A549 (cell line): Measurements from ENCODE around the gene ASAP2. TPM values are rescaled to one million over a fixed set of nuclear protein-coding genes. Genes with fewer than 3 reads are reported as not detected.

Experiments used
- ATAC-seq, 2 experiments: fragments of 200-7000 bp in 1 of 2; fragments of >200 bp in 1 of 2; cut with Nextera tagmentation in 1 of 2; cut with Tn5 transposase in 1 of 2; 3 replicates each; pipeline versions ENCODE4 v1.8.0 to v1.9.1; 2018 to 2020; ENCODE audit warnings: mild to moderate bottlenecking in 1 of 2, moderate library complexity in 1 of 2
- CTCF ChIA-PET: fragments of 300-600 bp; sonication (Branson Sonifier 250); formaldehyde crosslinking; extraction: SDS; loops from one replicate; lab custom pipeline; 2021; ENCODE audit warnings: antibody characterized with exemption, inconsistent platforms; lab: Yijun Ruan, JAX
- POLR2A ChIA-PET: fragments of 350-600 bp; formaldehyde crosslinking; extraction: SDS; loops from one replicate; lab custom pipeline; 2021; ENCODE audit warnings: antibody characterized with exemption, inconsistent platforms; lab: Yijun Ruan, JAX
- DNase-seq, 2 experiments: peaks; one replicate each; pipeline versions ENCODE4 v3.0.0 to v3.0.0-alpha.2; 2011 to 2016; ENCODE audit warnings: low read depth in 1 of 2, low spot score in 1 of 2
- FAIRE-seq: peaks from 2 replicates; lab custom pipeline; 2011; peaks lifted over from hg19 to GRCh38; lab: Jason Lieb, UNC
- H3K27ac ChIP-seq, 2 experiments: fragments of >200 bp; sonication (Bioruptor Twin); formaldehyde crosslinking; 3 replicates each; pipeline ENCODE4 v1.5.1; 2016 to 2017
- H3K4me1 ChIP-seq: fragments of >200 bp; sonication (Bioruptor Twin); formaldehyde crosslinking; 3 replicates; pipeline ENCODE4 v1.6.1; 2016
- H3K4me2 ChIP-seq: fragments of >200 bp; sonication (Bioruptor Twin); formaldehyde crosslinking; 3 replicates; pipeline ENCODE4 v1.6.1; 2016
- H3K4me3 ChIP-seq: fragments of >200 bp; sonication (Bioruptor Twin); formaldehyde crosslinking; 3 replicates; pipeline ENCODE4 v1.5.1; 2016
- H3K9me3 ChIP-seq: fragments of >200 bp; sonication (Bioruptor Twin); formaldehyde crosslinking; 3 replicates; pipeline ENCODE4 v1.6.1; 2016
- BHLHE40 ChIP-seq: IDR thresholded peaks from 2 replicates; pipeline ENCODE4 v1.6.1; 2012; ENCODE audit warnings: low read depth, low read length, inconsistent platforms
- CBX8 ChIP-seq: fragments of 200-600 bp; sonication (generic); IDR thresholded peaks from 2 replicates; pipeline ENCODE4 v1.6.1; 2016
- CEBPB ChIP-seq, 2 experiments: fragments of >200 bp in 1 of 2; sonication (Bioruptor Twin) in 1 of 2; formaldehyde crosslinking in 1 of 2; IDR thresholded peaks; 2 replicates each; pipeline ENCODE4 v1.6.1; 2012 to 2016
- E2F6 ChIP-seq: IDR thresholded peaks from 2 replicates; pipeline ENCODE4 v1.6.1; 2012; ENCODE audit warnings: low read depth, borderline replicate concordance
- EHMT2 ChIP-seq: fragments of 200-600 bp; sonication (generic); IDR thresholded peaks from 2 replicates; pipeline ENCODE4 v1.6.1; 2016; ENCODE audit warnings: antibody characterized with exemption, low read depth, mild to moderate bottlenecking, moderate library complexity
- ESRRA ChIP-seq: fragments of 150-350 bp; IDR thresholded peaks from 2 replicates; pipeline ENCODE4 v1.6.1; 2014; ENCODE audit warnings: mild to moderate bottlenecking, low read length, borderline replicate concordance
- GATA3 ChIP-seq: IDR thresholded peaks from 2 replicates; pipeline ENCODE4 v1.6.1; 2012; ENCODE audit warnings: borderline replicate concordance
- HEYL ChIP-seq: fragments of 250-450 bp; sonication (Bioruptor Pico); IDR thresholded peaks from 2 replicates; pipeline ENCODE4 v1.8.0; 2021; ENCODE audit warnings: mild to moderate bottlenecking, moderate library complexity
- HMGXB4 ChIP-seq: fragments of 250-450 bp; sonication (Bioruptor Pico); IDR thresholded peaks from 2 replicates; pipeline ENCODE4 v1.5.0; 2021; ENCODE audit warnings: mild to moderate bottlenecking, moderate library complexity, borderline replicate concordance
- HOXB13 ChIP-seq: fragments of 250-450 bp; sonication (Bioruptor Pico); IDR thresholded peaks from 2 replicates; pipeline ENCODE4 v1.5.0; 2020; ENCODE audit warnings: low read depth, mild to moderate bottlenecking, moderate library complexity
- HOXB5 ChIP-seq: fragments of 250-450 bp; sonication (Bioruptor Pico); IDR thresholded peaks from 2 replicates; pipeline ENCODE4 v1.5.0; 2020; ENCODE audit warnings: mild to moderate bottlenecking, moderate library complexity
- KDM5A ChIP-seq: fragments of 200-600 bp; sonication (generic); IDR thresholded peaks from 2 replicates; pipeline ENCODE4 v1.6.1; 2016; ENCODE audit warnings: antibody characterized with exemption, mild to moderate bottlenecking
- MAFK ChIP-seq: fragments of 450-650 bp; IDR thresholded peaks from 2 replicates; pipeline ENCODE4 v1.6.1; 2014; ENCODE audit not compliant: partially characterized antibody
- MAZ ChIP-seq: fragments of 150-350 bp; IDR thresholded peaks from 2 replicates; pipeline ENCODE4 v1.6.1; 2014; ENCODE audit warnings: antibody characterized with exemption, low read depth, low read length, borderline replicate concordance
- NPAS2 ChIP-seq: fragments of 250-450 bp; sonication (Bioruptor Pico); IDR thresholded peaks from 2 replicates; pipeline ENCODE4 v1.8.0; 2022; ENCODE audit warnings: mild to moderate bottlenecking, moderate library complexity, borderline replicate concordance
- NR3C1 ChIP-seq: fragments of >200 bp; sonication (Bioruptor Twin); formaldehyde crosslinking; IDR thresholded peaks from 3 replicates; pipeline ENCODE4 v1.6.1; 2017
- PBX3 ChIP-seq: IDR thresholded peaks from 2 replicates; pipeline ENCODE4 v1.6.1; 2012
- POLR2A ChIP-seq: IDR thresholded peaks from 2 replicates; pipeline ENCODE4 v1.6.1; 2012; ENCODE audit warnings: mild to moderate bottlenecking, low read length
- RCOR1 ChIP-seq: fragments of 150-350 bp; IDR thresholded peaks from 2 replicates; pipeline ENCODE4 v1.6.1; 2014; ENCODE audit warnings: antibody characterized with exemption, low read length, low read depth
- REST ChIP-seq: fragments of 200-600 bp; sonication (generic); IDR thresholded peaks from 2 replicates; pipeline ENCODE4 v1.6.1; 2016; ENCODE audit warnings: antibody characterized with exemption, mild to moderate bottlenecking, moderate library complexity
- RNF2 ChIP-seq: fragments of 200-600 bp; sonication (generic); IDR thresholded peaks from 2 replicates; pipeline ENCODE4 v1.6.1; 2016; ENCODE audit warnings: low read depth, mild to moderate bottlenecking, antibody characterized with exemption, moderate library complexity, borderline replicate concordance
- SREBF2 ChIP-seq: fragments of 450-650 bp; IDR thresholded peaks from 2 replicates; pipeline ENCODE4 v1.6.1; 2014; ENCODE audit warnings: mild to moderate bottlenecking, moderate library complexity
- TFCP2L1 ChIP-seq: fragments of 250-450 bp; sonication (Bioruptor Pico); IDR thresholded peaks from 2 replicates; pipeline ENCODE4 v1.5.0; 2021; ENCODE audit warnings: mild to moderate bottlenecking
- ZNF302 ChIP-seq: fragments of 250-450 bp; sonication (Bioruptor Pico); IDR thresholded peaks from 2 replicates; pipeline ENCODE4 v1.9.0; 2021; ENCODE audit warnings: inconsistent platforms, mild to moderate bottlenecking, moderate library complexity
- ZSCAN20 ChIP-seq: fragments of 250-450 bp; sonication (Bioruptor Pico); IDR thresholded peaks from 2 replicates; pipeline ENCODE4 v1.8.0; 2022; ENCODE audit warnings: mild to moderate bottlenecking, moderate library complexity
- WGBS: methylation state at CpG from one replicate; pipeline ENCODE4 v1.1.6; 2017; ENCODE audit errors: missing lambda C conversion rate; 5-methylcytosine and 5-hydroxymethylcytosine counted together
- polyA plus RNA-seq, 4 experiments: library from polyadenylated mRNA; depleted of rRNA in 3 of 4; stranded (reverse); fragments of >200 nt; fragmentation: RNase III in 1 of 4; extraction: RNeasy Plus Mini Kit Qiagen cat#74134 plus additional on column Dnase treatment in 1 of 4; gene quantifications; 2 replicates in 3 of 4; 3 replicates in 1 of 4; pipeline ENCODE4 v1.2.3, GENCODE V29; 2011 to 2017
- TF ChIP-seq, protein P1 (sequence below): fragments of >200 bp; sonication (Bioruptor Twin); formaldehyde crosslinking; IDR thresholded peaks from 2 replicates; pipeline ENCODE4 v1.6.1; 2016
- TF ChIP-seq, protein P2 (sequence below): IDR thresholded peaks from 2 replicates; pipeline ENCODE4 v1.6.1; 2012
- TF ChIP-seq, protein P3 (sequence below): fragments of 250-450 bp; sonication (Bioruptor Pico); IDR thresholded peaks from 2 replicates; pipeline ENCODE4 v1.5.0; 2020; ENCODE audit warnings: low read depth, mild to moderate bottlenecking, moderate library complexity

Gene ASAP2
- polyA plus RNA-seq, 2 of the 4 experiments (the other 2 are of a cell fraction) = 17.8 to 27.9 TPM

DNA sequence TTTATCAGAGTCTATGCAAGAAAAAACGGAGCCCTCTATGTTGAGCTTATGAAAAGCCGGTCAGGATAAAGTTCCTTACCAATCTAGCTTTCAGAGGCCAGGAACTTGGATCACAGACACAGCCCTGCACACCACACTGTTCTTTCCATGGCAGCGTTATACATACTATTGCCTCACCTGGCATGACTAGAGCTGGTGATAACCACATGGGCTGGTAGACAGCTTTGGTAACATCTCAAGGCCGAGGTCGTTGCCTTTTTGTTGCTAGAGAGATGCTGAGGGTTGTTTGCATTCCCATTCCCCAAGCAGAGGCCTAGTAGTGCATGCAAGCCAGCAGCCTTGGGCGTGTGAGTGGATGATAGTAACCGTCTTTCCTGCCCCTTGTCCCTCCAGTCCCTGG is 138.7 kb downstream of the ASAP2 start:
- H3K27ac ChIP-seq = no peak overlapping the region
- ChIA-PET CTCF (interaction anchor here (0.9 to 1.8 kb wide), 7 partner anchors 11 to 472 kb away, joined by 3 to 12 read pairs (median 4); no protein-coding TSS in a partner anchor), POLR2A (no interaction called here)
- H3K4me3 ChIP-seq = no peak overlapping the region
- no peaks in the 10 kb centered on the region for H3K9me3 ChIP-seq
- ATAC-seq (no peak), DNase-seq (no peak), FAIRE-seq (no peak)
- H3K4me1 ChIP-seq = peaks cover 20% of the 10 kb centered on the region
- no peak overlapping the region for H3K4me2 ChIP-seq
- 93% methylated on average over 7 of the region's 7 CpGs for WGBS
- TF ChIP-seq ZSCAN20 (CRISPR knock-in tag) (no peak), ZNF302 (CRISPR knock-in tag) (no peak), HMGXB4 (no peak), KDM5A (no peak), NPAS2 (CRISPR knock-in tag) (no peak), EHMT2 (no peak)

DNA sequence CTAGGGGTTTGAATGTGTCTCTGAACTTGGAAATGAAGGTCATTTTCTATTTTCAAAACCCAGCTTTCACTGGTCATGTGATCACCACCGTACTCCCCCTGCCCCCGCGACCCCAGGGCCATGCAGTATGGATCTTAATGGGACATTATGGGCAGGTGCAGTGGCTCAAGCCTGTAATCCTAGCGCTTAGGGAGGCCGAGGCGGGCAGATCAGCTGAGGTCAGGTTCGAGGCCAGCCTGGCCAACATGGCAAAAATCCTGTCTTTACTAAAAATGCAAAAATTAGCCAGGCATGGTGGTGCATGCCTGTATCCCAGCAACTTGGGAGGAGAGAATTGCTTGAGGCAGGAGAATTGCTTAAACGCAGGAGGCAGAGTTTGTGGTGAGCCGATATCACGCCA is 139.4 kb downstream of the ASAP2 start:
- WGBS = 96% methylated on average over 10 of the region's 10 CpGs
- ATAC-seq = no peak
- Histone ChIP-seq H3K27ac (no peak overlapping the region), H3K9me3 (no peaks in the 10 kb centered on the region), H3K4me2 (no peak overlapping the region), H3K4me1 (peaks cover 20% of the 10 kb centered on the region), H3K4me3 (no peak overlapping the region)
- no peak for DNase-seq
- CTCF ChIA-PET = interaction anchor here (0.9 to 2.2 kb wide), 10 partner anchors 12 to 203 kb away, joined by 3 to 12 read pairs (median 4); partner anchors contain the start of gene ASAP2
- TF ChIP-seq MAZ = no peak
- TF ChIP-seq, protein P1, sequence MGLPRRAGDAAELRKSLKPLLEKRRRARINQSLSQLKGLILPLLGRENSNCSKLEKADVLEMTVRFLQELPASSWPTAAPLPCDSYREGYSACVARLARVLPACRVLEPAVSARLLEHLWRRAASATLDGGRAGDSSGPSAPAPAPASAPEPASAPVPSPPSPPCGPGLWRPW = no peak
- TF ChIP-seq PBX3 = no peak
- TF ChIP-seq BHLHE40 = no peak
- no peak for TF ChIP-seq HEYL (CRISPR knock-in tag)
- no peak for TF ChIP-seq RNF2
- no peak for TF ChIP-seq REST
- TF ChIP-seq RCOR1 = no peak
- no peak for TF ChIP-seq SREBF2
- TF ChIP-seq MAFK = no peak
- POLR2A ChIA-PET = no interaction called here
- no peak for FAIRE-seq

- DNase-seq (no peak), FAIRE-seq (no peak), ATAC-seq (no peak; a peak in 1 of 6 replicates)
- WGBS = 95% methylated on average over 9 of the region's 9 CpGs
- POLR2A ChIA-PET = no interaction called here
- Histone ChIP-seq H3K9me3 (no peaks in the 10 kb centered on the region), H3K4me3 (no peak overlapping the region), H3K4me1 (peaks cover 20% of the 10 kb centered on the region), H3K4me2 (no peak overlapping the region), H3K27ac (no peak overlapping the region)
- CTCF ChIA-PET = interaction anchor here (0.8 to 2.2 kb wide), 7 partner anchors 12 to 205 kb away, joined by 3 to 12 read pairs (median 4); partner anchors contain the start of gene ASAP2
- TF ChIP-seq BHLHE40 (no peak), CEBPB (IDR thresholded peaks at IDR 0.05) (no peak), POLR2A (no peak), TFCP2L1 (CRISPR knock-in tag) (no peak), GATA3 (no peak), HOXB5 (CRISPR knock-in tag) (no peak), CBX8 (no peak), NR3C1 (no peak), ESRRA (no peak), HOXB13 (no peak), E2F6 (no peak), NPAS2 (CRISPR knock-in tag) (no peak)
- TF ChIP-seq, protein P2, sequence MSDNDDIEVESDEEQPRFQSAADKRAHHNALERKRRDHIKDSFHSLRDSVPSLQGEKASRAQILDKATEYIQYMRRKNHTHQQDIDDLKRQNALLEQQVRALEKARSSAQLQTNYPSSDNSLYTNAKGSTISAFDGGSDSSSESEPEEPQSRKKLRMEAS = no peak
- TF ChIP-seq, protein P3, sequence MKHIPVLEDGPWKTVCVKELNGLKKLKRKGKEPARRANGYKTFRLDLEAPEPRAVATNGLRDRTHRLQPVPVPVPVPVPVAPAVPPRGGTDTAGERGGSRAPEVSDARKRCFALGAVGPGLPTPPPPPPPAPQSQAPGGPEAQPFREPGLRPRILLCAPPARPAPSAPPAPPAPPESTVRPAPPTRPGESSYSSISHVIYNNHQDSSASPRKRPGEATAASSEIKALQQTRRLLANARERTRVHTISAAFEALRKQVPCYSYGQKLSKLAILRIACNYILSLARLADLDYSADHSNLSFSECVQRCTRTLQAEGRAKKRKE (CRISPR knock-in tag) = no peak
Observed at GRCh38 chr2:9346885-9347284, 140.3 kb downstream of the ASAP2 start.
